GM12878 (cell line): ENCODE measurements around the gene ETV2. TPM values are rescaled to one million over a fixed set of nuclear protein-coding genes. Genes with fewer than 3 reads are reported as not detected.

ENCODE experiments used
- BMI1 ChIP-seq: fragments of 450-650 bp; IDR thresholded peaks from 2 replicates; pipeline ENCODE4 v1.6.1; 2016; ENCODE audit warnings: mild to moderate bottlenecking, moderate library complexity, borderline replicate concordance
- FOS ChIP-seq: IDR thresholded peaks from 3 replicates; pipeline ENCODE4 v1.6.1; 2011; ENCODE audit warnings: borderline replicate concordance; ENCODE audit not compliant: insufficient read length; ENCODE audit errors: extremely low read depth
- GABPA ChIP-seq: IDR thresholded peaks from 2 replicates; pipeline ENCODE4 v1.6.1; 2014; ENCODE audit warnings: antibody characterized with exemption, low read depth, mild to moderate bottlenecking, inconsistent platforms
- HDAC2 ChIP-seq: fragments of 200-600 bp; sonication (generic); IDR thresholded peaks from 2 replicates; pipeline ENCODE4 v1.6.1; 2017
- IKZF1 ChIP-seq: fragments of 450-650 bp; conservative IDR thresholded peaks from 2 replicates; pipeline ENCODE4 v1.6.1; 2017; ENCODE audit warnings: antibody characterized with exemption, mild to moderate bottlenecking
- JUNB ChIP-seq: IDR thresholded peaks from 2 replicates; pipeline ENCODE4 v1.6.1; 2016; ENCODE audit warnings: antibody characterized with exemption, mild to moderate bottlenecking
- LARP7 ChIP-seq: fragments of 450-650 bp; IDR thresholded peaks from 2 replicates; pipeline ENCODE4 v1.6.1; 2017; ENCODE audit warnings: mild to moderate bottlenecking
- MEF2B ChIP-seq: fragments of 450-650 bp; IDR thresholded peaks from 2 replicates; pipeline ENCODE4 v1.6.1; 2018; ENCODE audit warnings: mild to moderate bottlenecking, moderate library complexity; ENCODE audit not compliant: partially characterized antibody, poor library complexity, severe bottlenecking
- MXI1 ChIP-seq: fragments of 150-350 bp; IDR thresholded peaks from 2 replicates; pipeline ENCODE4 v1.6.1; 2011; ENCODE audit warnings: low read depth, mild to moderate bottlenecking, inconsistent platforms, low read length, improper control_type of control experiment
- PAX5 ChIP-seq: IDR thresholded peaks from 2 replicates; pipeline ENCODE4 v1.6.1; 2011; ENCODE audit warnings: low read depth, low read length, borderline replicate concordance
- POU2F2 ChIP-seq: IDR thresholded peaks from 3 replicates; pipeline ENCODE4 v1.6.1; 2011; ENCODE audit warnings: low read depth, mild to moderate bottlenecking, low read length, borderline replicate concordance
- RELA ChIP-seq: fragments of 450-650 bp; IDR thresholded peaks from 2 replicates; pipeline ENCODE4 v1.8.0; 2014; ENCODE audit warnings: borderline replicate concordance; ENCODE audit not compliant: partially characterized antibody
- SP1 ChIP-seq: IDR thresholded peaks from one replicate; pipeline ENCODE4 v1.6.1; 2011; ENCODE audit warnings: low read depth, low read length
- polyA plus RNA-seq, 11 experiments: library from polyadenylated mRNA; depleted of rRNA in 4 of 11; unstranded in 6 of 11; stranded (reverse) in 5 of 11; fragments of >200 nt; fragmentation: Nextera tagmentation in 4 of 11; fragmentation: Illumina TruSeq in 1 of 11; extraction: Ambion mirVana in 4 of 11; extraction: Trizol in 1 of 11; gene quantifications; 1 replicate in 1 of 11; 2 replicates in 10 of 11; pipeline versions ENCODE4 v1.2.1 to v1.2.3, GENCODE V29; 2011 to 2016; ENCODE audit warnings: inconsistent platforms in 2 of 11, missing spikeins in 2 of 11, low read depth in 1 of 11
- total RNA-seq, 4 experiments: library from RNA; depleted of rRNA in 3 of 4; stranded (reverse); fragments of >200 nt in 3 of 4; fragmentation: Illumina TruSeq in 1 of 4; extraction: Trizol in 1 of 4; gene quantifications; 2 replicates each; pipeline versions ENCODE4 v1.2.1 to v1.2.3, GENCODE V29; 2013 to 2021
- TF ChIP-seq, protein P1 (sequence below): fragments of 450-650 bp; IDR thresholded peaks from 2 replicates; pipeline ENCODE4 v1.6.1; 2018; ENCODE audit warnings: mild to moderate bottlenecking, low read depth, moderate library complexity; ENCODE audit not compliant: partially characterized antibody
- TF ChIP-seq, protein P2 (sequence below): IDR thresholded peaks from 2 replicates; pipeline ENCODE4 v1.6.1; 2011; ENCODE audit warnings: borderline replicate concordance, low read depth, mild to moderate bottlenecking, moderate library complexity, low read length; ENCODE audit not compliant: insufficient read depth, poor library complexity, severe bottlenecking
- TF ChIP-seq, protein P3 (sequence below): fragments of 450-650 bp; IDR thresholded peaks from 2 replicates; pipeline ENCODE4 v1.6.1; 2017; ENCODE audit warnings: borderline replicate concordance
- TF ChIP-seq, protein P4 (sequence below): fragments of 450-650 bp; IDR thresholded peaks from 2 replicates; pipeline ENCODE4 v1.6.1; 2016; ENCODE audit warnings: mild to moderate bottlenecking, moderate library complexity, borderline replicate concordance
- TF ChIP-seq, protein P5 (sequence below): fragments of 450-650 bp; IDR thresholded peaks from 2 replicates; pipeline ENCODE4 v1.6.1; 2017; ENCODE audit warnings: low read depth, mild to moderate bottlenecking, moderate library complexity

The ETV2 gene
- total and polyA plus RNA-seq, 10 of the 15 experiments (the other 5 are each of a cell fraction or from before 2014, with no cell fraction given) = 0.10 to 1.4 (median 0.54) TPM; not detected in 1

DNA sequence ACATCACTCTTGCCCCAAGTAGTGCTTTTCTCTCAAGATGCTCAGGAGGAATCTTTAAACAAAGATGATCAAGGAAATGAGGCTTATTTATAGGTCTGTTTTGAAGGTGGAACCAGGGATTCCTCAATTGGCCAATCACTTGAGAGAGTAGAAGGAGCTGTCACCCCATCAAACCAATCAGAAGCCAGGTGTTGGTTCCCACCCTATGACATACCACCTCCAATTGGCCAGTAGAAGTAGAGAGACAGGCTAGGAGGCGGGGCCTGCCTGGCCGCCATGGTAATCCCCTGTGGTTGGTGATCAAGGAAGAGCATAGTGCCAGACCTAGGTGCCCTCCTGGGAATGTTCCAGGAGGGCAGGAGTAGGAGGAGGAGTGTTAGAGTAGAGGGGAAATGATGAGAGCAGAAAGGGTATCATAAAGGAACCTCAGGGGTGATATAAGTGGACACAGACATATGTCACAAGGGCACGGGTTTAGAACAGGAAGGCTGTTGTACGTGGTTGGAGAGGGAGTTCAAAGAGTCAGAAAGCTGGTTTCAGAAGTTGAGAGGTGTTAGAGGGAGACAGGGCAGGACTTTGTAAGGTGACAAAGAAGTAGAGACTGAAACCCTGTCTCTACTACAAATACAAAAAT lies 45.1 kb upstream of the ETV2 start (continued):
- TF ChIP-seq, protein P1, sequence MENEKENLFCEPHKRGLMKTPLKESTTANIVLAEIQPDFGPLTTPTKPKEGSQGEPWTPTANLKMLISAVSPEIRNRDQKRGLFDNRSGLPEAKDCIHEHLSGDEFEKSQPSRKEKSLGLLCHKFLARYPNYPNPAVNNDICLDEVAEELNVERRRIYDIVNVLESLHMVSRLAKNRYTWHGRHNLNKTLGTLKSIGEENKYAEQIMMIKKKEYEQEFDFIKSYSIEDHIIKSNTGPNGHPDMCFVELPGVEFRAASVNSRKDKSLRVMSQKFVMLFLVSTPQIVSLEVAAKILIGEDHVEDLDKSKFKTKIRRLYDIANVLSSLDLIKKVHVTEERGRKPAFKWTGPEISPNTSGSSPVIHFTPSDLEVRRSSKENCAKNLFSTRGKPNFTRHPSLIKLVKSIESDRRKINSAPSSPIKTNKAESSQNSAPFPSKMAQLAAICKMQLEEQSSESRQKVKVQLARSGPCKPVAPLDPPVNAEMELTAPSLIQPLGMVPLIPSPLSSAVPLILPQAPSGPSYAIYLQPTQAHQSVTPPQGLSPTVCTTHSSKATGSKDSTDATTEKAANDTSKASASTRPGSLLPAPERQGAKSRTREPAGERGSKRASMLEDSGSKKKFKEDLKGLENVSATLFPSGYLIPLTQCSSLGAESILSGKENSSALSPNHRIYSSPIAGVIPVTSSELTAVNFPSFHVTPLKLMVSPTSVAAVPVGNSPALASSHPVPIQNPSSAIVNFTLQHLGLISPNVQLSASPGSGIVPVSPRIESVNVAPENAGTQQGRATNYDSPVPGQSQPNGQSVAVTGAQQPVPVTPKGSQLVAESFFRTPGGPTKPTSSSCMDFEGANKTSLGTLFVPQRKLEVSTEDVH = no peak
- TF ChIP-seq HDAC2 = no peak
- TF ChIP-seq MXI1 = 0 out of 2 replicates have a peak, but pooled peaks have one; percentile 18
- TF ChIP-seq, protein P2, sequence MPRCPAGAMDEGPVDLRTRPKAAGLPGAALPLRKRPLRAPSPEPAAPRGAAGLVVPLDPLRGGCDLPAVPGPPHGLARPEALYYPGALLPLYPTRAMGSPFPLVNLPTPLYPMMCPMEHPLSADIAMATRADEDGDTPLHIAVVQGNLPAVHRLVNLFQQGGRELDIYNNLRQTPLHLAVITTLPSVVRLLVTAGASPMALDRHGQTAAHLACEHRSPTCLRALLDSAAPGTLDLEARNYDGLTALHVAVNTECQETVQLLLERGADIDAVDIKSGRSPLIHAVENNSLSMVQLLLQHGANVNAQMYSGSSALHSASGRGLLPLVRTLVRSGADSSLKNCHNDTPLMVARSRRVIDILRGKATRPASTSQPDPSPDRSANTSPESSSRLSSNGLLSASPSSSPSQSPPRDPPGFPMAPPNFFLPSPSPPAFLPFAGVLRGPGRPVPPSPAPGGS = no peak
- peak; percentile 89 for TF ChIP-seq SP1
- TF ChIP-seq JUNB = no peak
- TF ChIP-seq RELA = no peak
- peak; percentile 89 for TF ChIP-seq IKZF1
- TF ChIP-seq, protein P3, sequence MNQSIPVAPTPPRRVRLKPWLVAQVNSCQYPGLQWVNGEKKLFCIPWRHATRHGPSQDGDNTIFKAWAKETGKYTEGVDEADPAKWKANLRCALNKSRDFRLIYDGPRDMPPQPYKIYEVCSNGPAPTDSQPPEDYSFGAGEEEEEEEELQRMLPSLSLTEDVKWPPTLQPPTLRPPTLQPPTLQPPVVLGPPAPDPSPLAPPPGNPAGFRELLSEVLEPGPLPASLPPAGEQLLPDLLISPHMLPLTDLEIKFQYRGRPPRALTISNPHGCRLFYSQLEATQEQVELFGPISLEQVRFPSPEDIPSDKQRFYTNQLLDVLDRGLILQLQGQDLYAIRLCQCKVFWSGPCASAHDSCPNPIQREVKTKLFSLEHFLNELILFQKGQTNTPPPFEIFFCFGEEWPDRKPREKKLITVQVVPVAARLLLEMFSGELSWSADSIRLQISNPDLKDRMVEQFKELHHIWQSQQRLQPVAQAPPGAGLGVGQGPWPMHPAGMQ = no peak
- TF ChIP-seq LARP7 = no peak
- TF ChIP-seq POU2F2 = no peak
- TF ChIP-seq, protein P4, sequence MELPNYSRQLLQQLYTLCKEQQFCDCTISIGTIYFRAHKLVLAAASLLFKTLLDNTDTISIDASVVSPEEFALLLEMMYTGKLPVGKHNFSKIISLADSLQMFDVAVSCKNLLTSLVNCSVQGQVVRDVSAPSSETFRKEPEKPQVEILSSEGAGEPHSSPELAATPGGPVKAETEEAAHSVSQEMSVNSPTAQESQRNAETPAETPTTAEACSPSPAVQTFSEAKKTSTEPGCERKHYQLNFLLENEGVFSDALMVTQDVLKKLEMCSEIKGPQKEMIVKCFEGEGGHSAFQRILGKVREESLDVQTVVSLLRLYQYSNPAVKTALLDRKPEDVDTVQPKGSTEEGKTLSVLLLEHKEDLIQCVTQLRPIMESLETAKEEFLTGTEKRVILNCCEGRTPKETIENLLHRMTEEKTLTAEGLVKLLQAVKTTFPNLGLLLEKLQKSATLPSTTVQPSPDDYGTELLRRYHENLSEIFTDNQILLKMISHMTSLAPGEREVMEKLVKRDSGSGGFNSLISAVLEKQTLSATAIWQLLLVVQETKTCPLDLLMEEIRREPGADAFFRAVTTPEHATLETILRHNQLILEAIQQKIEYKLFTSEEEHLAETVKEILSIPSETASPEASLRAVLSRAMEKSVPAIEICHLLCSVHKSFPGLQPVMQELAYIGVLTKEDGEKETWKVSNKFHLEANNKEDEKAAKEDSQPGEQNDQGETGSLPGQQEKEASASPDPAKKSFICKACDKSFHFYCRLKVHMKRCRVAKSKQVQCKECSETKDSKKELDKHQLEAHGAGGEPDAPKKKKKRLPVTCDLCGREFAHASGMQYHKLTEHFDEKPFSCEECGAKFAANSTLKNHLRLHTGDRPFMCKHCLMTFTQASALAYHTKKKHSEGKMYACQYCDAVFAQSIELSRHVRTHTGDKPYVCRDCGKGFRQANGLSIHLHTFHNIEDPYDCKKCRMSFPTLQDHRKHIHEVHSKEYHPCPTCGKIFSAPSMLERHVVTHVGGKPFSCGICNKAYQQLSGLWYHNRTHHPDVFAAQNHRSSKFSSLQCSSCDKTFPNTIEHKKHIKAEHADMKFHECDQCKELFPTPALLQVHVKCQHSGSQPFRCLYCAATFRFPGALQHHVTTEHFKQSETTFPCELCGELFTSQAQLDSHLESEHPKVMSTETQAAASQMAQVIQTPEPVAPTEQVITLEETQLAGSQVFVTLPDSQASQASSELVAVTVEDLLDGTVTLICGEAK = no peak
- TF ChIP-seq, protein P5, sequence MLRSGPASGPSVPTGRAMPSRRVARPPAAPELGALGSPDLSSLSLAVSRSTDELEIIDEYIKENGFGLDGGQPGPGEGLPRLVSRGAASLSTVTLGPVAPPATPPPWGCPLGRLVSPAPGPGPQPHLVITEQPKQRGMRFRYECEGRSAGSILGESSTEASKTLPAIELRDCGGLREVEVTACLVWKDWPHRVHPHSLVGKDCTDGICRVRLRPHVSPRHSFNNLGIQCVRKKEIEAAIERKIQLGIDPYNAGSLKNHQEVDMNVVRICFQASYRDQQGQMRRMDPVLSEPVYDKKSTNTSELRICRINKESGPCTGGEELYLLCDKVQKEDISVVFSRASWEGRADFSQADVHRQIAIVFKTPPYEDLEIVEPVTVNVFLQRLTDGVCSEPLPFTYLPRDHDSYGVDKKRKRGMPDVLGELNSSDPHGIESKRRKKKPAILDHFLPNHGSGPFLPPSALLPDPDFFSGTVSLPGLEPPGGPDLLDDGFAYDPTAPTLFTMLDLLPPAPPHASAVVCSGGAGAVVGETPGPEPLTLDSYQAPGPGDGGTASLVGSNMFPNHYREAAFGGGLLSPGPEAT = peak; percentile 83
- TF ChIP-seq BMI1 = no peak
- no peak for TF ChIP-seq GABPA
- TF ChIP-seq MEF2B = peak; percentile 59
- TF ChIP-seq FOS = peak; percentile 48
- no peak for TF ChIP-seq PAX5
